Measurements from ENCODE around the gene ZHX3. TPM values are rescaled to one million over a fixed set of nuclear protein-coding genes. Genes with fewer than 3 reads are reported as not detected.

ZHX3 gene
- total and polyA plus RNA-seq, 9 of the 15 experiments (the other 6 are each of a cell fraction or from before 2014, with no cell fraction given): 0.80 to 14.6 (median 4.9) TPM

GRCh38 chr20:41345729-41346067, 28.2 kb upstream of the ZHX3 start (continued):
- TF ChIP-seq ARID4B (CRISPR knock-in tag; IDR thresholded peaks at IDR 0.05): no peak
- TF ChIP-seq SMAD3 (CRISPR knock-in tag; conservative IDR thresholded peaks at IDR 0.05): no peak
- TF ChIP-seq NR0B1 (IDR thresholded peaks at IDR 0.05; ENCODE audit: partially characterized antibody): no peak
- TF ChIP-seq NR2F6 (CRISPR knock-in tag; IDR thresholded peaks at IDR 0.05): no peak
- no peak for TF ChIP-seq PATZ1 (CRISPR knock-in tag; IDR thresholded peaks at IDR 0.05; ENCODE audit: borderline replicate concordance)
- TF ChIP-seq TAF7 (tag; IDR thresholded peaks at IDR 0.05): no peak
- TF ChIP-seq CBX3 (IDR thresholded peaks at IDR 0.05; ENCODE audit: borderline replicate concordance in 1 of 2, low read length in 2 of 2): no peak
- no peak for TF ChIP-seq HCFC1 (IDR thresholded peaks at IDR 0.05; ENCODE audit: low read depth, low read length)
- TF ChIP-seq SP1 (CRISPR knock-in tag; IDR thresholded peaks at IDR 0.05): no peak
- TF ChIP-seq HMGXB4 (CRISPR knock-in tag; IDR thresholded peaks at IDR 0.05): no peak
- no peak for TF ChIP-seq MAFG (tag; conservative IDR thresholded peaks at IDR 0.05)
